GM21367 (cell line): ENCODE results near the gene CCDC146.
"Not testable (repeated sequence)": the region's sequence is repeated elsewhere in the genome, so short reads cannot be mapped to it uniquely, and the experiment has no call there.

Experiments used
- ATAC-seq: cut with Tn5 transposase; IDR thresholded peaks from one replicate; pipeline ENCODE4 v1.9.1; 2021; ENCODE audit not compliant: unreplicated experiment

Gene CCDC146

DNA sequence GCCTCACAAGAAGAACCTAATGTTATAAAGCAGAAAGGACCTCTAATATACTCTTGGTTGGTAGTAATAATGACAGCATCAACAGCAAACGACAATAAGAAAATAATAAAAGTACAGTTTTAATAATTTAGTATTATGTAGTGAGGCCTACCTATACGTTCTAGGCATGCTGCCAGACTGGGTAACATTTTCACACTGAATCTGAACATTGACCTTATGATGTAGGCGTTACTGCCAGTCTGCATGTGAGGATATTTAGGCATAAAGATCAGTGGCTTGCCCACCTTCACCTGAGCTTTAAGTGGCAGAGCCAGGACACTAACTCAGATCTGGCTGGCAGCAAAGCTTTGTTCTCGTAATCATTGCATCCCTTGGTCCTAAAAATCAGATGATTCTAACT lies 74.7 kb downstream of the CCDC146 start:
- ATAC-seq = no peak

DNA sequence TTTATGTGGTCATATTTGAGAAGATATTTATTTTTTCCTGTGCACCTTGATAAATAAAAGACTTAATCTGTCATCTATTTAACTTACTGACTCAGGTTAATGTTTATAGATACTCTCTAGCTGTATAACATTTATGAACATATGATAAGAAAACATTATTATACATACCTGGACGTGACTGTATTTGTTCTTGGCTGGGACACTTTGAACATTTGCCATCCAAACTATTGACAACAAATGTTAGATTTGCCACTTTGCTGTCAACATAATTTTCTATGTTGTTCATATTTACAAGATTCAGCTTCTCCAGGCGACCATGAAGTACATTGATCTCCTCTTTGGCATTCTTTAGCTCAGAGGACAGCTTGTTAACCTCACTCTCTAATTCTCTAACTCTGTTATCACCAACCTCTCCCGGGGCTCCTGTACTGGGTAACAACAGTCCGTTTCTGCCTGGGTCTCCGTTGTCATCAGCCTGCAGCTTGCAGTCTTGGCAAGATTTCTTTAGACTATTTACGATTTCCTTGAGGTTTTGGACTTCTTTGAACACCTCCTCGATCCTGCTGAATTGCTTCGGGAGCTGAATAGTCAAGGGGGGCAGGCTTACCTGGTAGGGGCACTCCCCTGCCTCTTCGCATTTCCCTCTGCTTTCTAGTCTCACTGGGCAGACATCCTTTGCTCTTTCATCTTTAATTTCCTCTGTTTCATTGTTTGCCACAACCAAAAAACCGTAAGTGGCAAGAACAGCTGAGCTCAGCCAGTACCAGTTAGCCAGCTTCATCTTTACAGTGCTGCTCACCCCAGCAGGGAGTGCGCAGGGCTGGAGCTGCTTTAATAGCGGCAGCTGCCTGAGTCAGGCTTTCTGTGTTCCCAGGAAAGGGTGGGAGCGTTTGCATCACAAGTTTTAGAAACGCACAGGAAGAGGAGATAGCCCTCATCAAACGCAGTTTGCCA lies 76.9 kb downstream of the CCDC146 start, which contains the start of gene FGL2:
TSS of gene FGL2 (minus strand) at position 807 of the 954 bp plus-strand sequence. CDS start at position 781, 26 bp downstream.
- ATAC-seq = no peak

DNA sequence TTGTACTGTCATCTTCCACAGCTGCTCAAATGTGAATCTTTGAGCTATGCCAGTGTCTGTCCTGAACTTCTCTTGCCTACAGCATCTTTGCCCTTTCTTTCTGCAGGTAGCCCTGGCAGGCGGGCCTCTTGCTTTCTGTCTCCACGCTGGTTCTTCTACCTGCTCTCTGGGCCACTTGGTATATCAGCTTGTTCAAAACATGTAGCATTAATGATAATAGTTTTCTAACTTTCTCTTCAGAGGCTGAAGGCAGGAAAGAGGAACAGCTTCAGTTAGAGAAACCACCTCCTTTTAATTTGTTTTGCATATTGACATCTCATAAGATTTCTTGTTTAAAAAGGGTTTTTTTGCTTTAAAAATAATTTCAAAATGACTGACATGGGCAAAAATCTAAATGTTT lies 78.1 kb downstream of the CCDC146 start:
- no peak for ATAC-seq

DNA sequence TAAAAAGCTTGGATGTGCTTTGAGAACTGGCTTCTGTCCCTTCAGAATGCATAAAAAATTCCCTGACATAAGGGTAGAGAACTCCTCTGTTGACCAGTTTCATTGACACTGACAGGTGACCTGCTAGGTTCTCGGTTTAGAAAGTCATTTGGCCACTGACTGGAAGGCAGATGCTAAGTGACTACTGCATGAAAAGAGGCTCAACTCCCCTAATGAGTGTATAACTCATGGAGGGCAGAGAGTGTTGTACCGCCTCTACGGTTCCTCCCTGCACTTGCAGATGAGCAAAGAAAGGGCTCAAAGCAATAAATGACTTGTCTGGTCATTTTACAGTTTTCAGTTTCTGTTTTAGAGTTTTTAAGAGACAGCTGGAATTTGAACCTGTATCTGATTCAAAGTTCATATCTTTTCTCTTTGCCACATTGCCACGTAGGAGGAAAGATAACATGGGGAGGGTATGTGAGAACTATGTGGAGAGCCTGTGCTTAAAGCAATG lies 80.1 kb downstream of the CCDC146 start:
- ATAC-seq = peak; percentile 93

DNA sequence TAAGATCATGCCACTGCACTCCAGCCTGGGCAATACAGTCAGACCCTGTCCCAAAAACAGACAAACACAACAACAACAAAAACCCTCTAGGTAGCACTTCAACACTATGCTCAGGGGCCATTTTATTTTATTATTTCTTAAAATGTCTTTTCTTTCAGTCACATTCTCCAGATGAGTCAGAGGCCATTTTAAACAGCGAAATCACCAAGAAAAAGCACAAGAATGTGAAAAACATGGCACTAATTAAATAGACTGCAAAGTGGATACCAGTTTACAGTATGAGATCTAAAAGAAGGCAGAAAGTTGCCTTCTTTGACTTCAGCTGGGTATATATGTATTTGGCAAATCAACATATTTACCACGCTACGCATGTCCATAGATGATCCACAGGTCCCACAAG lies 83.3 kb downstream of the CCDC146 start:
- no peak for ATAC-seq

DNA sequence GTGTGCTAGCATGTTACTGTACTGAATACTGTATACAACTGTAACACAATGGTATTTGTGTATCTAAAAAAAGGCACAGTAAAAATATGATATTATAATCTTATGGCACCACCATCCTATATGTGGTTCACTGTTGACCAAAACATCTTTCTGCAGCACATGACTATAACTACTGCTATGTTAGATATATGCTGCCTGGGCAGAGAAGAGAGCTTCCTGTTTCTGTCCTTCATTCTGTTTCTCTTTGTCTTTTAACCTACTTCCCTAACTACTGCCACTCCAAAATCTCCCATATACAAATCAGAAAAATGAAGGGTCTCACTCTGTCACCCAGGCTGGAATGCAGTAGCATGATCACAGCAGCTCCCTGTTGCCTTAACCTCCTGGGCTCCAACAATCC lies 86.0 kb downstream of the CCDC146 start:
- no peak for ATAC-seq

DNA sequence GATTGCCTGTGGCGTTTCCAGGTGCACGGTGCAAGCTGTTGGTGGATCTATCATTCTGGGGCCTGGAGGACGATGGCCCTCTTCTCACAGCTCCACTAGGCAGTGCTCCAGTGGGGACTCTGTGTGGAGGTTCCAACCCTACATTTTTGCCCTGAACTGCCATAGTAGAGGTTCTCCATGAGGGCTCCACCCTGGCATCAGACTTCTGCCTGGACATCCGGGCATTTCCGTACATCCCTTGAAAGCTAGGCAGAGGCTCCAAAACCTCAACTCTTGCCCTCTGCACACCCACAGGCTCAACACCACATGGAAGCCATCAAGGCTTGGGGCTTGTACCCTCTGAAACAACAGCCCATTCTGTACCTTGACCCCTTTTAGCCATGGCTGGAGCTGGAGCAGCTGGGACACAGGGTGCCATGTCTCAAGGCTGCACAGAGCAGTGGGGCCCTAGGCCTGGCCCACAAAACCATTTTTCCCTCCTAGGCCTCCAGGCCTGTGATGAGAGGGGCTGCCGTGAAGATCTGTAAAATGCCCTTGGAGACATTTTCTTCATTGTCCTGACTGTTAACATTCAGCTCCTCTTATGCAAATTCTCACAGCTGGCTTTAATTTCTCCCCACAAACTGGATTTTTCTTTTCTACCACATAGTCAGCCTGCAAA lies 87.2 kb downstream of the CCDC146 start:
- ATAC-seq = no peak

DNA sequence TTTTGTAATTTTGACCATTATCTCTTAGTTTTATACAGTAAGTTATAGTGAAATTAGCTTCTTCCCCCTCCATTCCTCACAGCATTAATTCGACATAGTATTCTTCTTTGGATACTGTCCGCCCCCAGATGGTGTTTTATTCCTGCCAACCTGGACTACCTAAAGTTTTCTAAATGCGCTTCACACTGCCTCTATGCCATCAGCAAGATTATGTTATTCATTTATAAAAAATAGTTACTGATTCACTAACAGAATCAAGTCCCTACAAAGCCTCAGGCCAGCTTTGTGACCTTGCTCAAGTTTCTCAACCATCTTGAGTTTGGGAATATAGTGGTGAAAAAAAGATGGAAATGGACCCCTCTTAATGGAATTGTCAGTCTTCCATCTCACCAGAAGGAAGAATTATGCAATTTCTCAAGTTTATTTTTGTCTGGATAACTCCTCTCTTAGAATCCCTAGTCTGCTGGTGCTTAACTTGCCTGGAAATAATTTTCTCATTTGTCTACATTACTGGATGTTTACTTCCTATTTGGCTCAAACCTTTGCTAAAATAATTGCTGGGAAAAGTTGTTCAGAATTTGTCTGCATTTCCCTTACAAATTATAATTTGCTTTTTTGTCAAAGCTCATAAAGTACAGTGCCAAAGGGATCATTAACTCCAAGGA lies 93.9 kb downstream of the CCDC146 start:
- no peak for ATAC-seq

DNA sequence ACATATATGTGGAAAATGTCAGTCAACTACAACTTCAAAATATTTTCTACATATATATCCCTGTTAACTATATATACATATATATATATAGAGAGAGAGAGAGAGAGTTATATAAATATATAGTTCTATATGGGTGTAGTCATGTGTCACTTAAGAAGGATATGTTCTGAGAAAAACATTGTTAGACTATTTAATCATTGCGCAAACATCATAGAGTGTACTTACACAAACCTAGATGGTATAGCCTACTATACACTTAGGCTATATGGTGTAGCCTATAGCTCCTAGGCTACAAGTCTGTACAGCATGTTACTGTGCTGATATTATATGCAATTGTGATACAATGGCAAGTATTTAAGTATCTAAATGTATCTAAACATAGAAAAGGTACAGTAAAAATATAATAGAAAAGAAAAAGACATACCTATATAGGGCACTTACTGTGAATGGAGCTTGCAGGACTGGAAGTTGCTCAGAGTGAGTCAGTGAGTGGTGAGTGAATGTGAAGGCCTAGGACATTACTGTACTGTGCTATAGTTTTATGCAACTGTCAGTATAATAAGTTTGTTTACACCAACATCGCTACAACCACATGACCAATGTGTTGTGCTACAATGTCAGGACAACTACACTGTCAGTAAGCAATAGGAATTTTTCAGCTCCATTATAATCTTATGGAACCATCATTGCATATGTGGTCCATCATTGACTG lies 95.2 kb downstream of the CCDC146 start:
- no peak for ATAC-seq

DNA sequence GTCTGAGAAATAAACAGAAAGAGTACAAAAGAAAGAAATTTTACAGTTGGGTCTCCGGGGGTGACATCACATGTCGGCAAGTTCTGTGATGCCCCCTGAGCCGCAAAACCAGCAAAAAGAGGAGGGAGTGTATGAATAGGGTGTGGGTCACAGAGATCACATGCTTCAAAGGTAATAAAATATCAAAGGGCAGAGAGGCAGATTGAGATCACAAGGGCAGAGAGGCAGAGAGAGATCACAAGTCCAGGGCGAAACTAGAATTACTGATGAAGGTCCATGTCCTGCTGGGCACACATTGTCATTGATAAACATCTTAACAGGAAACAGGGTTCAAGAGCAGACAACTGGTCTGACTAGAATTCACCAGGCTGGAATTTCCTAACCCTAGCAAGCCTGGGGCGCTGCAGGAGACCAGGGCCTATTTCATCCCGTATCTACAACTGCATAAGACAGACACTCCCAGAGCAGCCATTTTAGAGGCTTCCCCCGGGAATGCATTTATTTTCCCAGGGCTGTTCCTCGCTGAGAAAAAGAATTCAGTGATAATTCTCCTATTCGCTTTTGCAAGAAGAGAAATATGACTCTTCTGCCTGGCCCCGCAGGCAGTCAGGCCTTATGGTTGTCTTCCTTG lies 97.4 kb downstream of the CCDC146 start:
- not testable (repeated sequence) for ATAC-seq

DNA sequence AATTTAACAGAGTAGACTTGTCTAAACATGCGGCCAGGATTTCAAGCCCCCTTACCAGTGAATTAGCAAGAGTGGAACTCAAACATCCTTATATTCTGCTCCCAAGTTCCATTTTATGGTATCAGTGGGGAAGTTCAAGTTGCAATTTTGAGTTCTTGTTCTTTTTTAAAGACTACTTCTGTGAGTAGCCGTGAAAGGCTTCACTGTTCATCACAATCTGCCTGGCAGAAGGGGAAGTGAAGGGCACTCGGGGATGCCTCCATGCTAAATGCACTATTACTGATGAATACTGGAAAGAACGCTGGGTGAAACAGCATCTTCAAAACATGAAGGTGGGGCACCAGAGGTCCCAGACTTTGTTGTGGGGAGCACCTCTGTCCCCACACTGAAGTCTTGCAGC lies 99.7 kb downstream of the CCDC146 start:
- ATAC-seq = no peak

DNA sequence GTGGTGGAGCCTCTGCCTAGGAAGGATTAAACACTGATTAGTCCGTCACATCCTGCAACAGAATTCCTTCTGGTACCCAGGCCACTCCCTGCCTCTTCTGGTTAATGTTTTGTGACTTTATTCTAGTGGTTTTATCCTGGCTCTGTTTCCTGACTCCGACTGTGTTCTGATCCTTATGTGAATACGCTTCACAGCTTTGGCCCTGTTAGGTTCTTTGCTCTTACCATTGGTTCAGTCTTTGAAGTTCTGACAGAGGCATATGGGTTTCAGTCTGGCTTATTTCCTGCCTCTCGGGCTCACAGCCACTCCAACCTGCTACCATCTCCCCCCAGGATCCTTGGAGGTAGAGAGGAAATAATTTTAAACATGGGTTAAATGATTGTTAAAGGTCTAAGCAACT lies 100.4 kb downstream of the CCDC146 start:
- ATAC-seq = no peak

DNA sequence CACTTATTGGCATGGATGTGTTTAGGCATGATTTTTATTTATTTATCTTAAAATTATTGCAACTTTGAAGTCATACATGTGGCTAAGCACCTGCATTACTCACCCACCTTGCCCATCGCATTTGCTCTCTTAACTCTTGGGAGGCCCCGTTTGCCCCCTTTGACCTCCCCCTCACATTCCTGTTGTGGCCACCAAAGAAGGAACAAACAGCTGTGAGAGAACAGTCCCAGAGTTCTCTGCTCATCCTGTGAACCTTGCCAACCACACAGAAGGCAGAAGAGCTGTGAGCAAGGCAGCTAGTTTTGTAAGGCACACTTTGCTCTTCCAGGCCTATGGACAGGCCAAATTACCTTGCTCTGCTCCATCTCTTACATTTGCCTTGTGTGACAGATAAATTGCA lies 100.8 kb downstream of the CCDC146 start:
- no peak for ATAC-seq

DNA sequence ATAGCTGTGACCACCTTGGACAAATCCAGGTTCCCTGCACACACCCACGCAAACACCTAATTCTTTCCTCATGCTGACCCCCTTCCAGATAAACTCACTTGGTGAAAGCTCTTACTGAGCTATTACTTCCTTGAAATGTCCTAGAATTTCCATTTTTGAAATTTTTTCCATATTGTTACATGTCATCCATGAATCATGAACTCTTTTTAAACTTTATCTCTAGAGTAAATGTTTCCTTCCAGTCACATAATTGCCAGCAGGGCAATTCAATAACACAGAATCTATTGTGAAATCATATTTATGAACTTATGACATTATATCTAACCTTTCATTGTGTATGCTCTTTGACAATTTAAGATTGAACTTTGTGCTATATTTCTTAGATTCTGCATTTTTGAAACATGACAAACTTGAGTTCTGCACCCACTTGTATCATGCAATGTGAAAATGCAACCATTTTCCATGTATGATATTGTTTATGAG lies 104.0 kb downstream of the CCDC146 start:
- no peak for ATAC-seq

DNA sequence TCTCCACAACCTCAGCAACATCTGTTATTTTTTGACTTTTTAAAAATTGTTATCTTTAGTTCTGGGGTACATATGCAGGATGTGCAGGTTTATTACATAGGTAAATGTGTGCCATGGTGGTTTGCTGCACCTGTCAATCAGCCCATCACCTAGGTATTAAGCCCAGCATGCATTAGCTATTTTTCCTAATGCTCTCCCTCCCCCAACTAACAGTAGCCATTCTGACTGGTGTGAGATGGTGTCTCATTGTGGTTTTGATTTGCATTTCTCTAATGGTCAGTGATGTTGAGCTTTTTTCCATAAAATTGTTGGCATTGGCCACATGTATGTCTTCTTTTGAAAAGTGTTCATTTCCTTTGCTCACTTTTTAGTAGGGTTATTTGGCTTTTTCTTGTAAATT lies 106.4 kb downstream of the CCDC146 start:
- not testable (repeated sequence) for ATAC-seq

DNA sequence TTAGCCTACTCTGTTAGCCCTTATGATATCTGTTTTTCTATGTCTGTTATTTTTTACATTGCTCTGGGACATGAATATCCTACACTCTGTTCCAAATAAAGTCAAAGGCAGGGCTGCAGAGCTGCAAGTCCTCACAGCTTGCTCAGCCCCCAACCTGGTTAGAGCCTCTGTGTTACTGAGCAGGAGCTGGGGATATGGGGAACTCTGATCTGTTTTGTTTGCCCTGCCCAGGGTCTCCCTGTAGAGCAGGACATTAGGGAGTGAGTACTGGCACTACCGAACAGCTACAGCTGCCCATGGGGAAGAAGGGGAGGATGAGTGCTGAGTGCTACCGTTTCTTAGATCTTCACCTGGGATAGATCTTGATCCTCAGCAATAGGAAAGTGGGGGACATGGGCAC lies 110.1 kb downstream of the CCDC146 start:
- ATAC-seq = no peak

DNA sequence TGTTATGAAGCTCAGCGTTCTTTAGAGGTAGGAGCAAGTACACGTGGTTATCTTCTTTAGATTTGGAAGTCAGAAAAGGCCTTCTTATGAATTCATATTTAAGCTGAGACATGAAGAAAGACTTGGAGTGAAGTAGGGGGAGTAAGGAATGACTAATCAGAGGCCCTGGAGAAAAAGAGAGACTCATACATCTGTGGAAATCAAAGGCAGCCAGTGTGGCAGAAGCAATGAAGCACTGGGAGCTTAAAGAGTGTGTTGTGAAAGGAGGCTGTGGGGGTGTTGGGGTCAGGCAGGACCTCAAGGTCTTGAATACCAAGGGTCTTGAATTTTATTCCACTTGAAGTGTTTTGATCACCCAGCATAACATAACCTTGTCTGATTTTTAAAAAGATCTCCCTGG lies 112.9 kb downstream of the CCDC146 start:
- ATAC-seq = no peak

DNA sequence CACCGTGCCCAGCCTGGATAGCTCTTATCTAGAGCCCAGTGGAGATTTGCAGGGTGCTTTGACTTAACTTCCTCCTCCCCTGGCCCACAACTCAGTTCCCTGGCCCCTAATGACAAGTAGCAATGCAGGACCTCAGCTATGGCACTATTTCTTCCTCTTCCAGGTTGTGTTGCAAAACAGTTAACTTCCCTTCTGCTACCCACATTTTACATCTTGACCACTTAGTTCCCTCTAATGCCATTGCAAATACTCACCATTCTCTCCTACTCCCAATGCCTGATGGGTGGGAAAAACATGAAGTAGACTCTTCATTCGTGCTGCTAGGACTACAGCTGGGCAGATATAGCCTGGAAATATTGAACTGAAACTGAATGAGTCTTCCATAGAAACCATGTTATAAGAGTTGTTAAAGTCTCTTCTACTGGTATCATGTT lies 116.3 kb downstream of the CCDC146 start:
- no peak for ATAC-seq

DNA sequence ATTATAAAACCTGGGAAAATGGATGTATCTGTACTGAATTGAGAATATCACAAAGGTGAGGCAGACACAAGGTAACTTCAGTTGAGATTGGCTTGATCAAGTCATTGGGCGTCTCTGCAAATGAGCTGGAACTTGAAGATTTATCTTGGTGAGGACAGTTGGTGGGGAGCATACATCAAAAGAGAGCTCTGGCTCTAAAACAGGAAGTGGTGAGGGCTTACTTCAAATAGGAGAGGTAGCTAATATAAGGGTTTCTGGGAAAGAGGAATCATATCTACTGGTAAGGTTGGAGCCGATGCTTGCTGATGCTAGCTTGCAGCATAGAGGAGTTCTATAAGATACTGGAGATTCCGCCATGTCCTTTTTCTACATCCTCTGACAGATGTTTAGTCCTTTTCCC lies 117.1 kb downstream of the CCDC146 start:
- no peak for ATAC-seq

DNA sequence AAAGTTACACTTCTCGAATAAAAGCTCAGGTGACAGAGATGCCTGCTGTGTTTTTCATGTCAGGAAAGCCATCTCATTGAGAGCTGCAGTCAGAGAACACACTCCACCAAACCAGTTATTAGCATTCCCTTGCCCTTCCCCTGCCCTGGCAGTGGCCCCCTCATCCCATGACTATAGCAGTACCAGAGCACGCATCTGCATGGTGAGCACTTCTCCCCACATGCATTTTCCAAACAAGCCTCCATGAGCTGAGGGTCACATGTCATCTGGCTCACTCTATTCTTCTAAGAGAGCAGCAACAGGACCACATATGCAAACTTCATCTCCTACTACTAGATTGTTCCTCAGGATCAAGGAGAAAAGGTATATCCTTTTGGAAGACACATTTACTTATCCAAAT lies 119.7 kb downstream of the CCDC146 start:
- no peak for ATAC-seq
